Tibial nerve (tissue), 4 donors: ENCODE measurements around the gene USP28. TPM values are rescaled to one million over a fixed set of nuclear protein-coding genes. Genes with fewer than 3 reads are reported as not detected.

ENCODE experiments used
- DNase-seq, 2 donors: peaks; one replicate each; pipeline ENCODE4 v3.0.0-alpha.2; 2019; ENCODE audit warnings: low spot score in 2 of 2
- H3K27ac ChIP-seq, 4 donors: fragments of 200-600 bp; sonication (generic) in 3 of 4; one replicate each; pipeline ENCODE4 v1.5.1; 2017 to 2019; ENCODE audit warnings: mild to moderate bottlenecking in 1 of 4
- H3K27me3 ChIP-seq, 2 donors: fragments of 200-600 bp; sonication (generic) in 1 of 2; one replicate each; pipeline versions ENCODE4 v1.5.1 to v1.6.0; 2017 to 2019
- H3K36me3 ChIP-seq, 3 donors: fragments of 200-600 bp; sonication (generic); one replicate each; pipeline ENCODE4 v1.5.1; 2018 to 2019
- H3K4me1 ChIP-seq, 4 donors: fragments of 200-600 bp; sonication (generic) in 3 of 4; one replicate each; pipeline ENCODE4 v1.5.1; 2017 to 2019
- H3K4me3 ChIP-seq, 4 donors: fragments of 200-600 bp; sonication (generic) in 3 of 4; one replicate each; pipeline ENCODE4 v1.5.1; 2017 to 2019; ENCODE audit warnings: mild to moderate bottlenecking in 1 of 4, moderate library complexity in 1 of 4
- H3K9me3 ChIP-seq, 4 donors: fragments of 200-600 bp; sonication (generic) in 3 of 4; one replicate each; pipeline ENCODE4 v1.5.1; 2017 to 2019
- EP300 ChIP-seq, 2 donors: sonication (generic); formaldehyde crosslinking; IDR thresholded peaks; one replicate each; pipeline ENCODE4 v1.6.1; 2017; ENCODE audit warnings: antibody characterized with exemption in 2 of 2, mild to moderate bottlenecking in 1 of 2
- POLR2A ChIP-seq, 2 donors: fragments of 450-650 bp; IDR thresholded peaks; one replicate each; pipeline ENCODE4 v1.6.1; 2017; ENCODE audit warnings: antibody characterized with exemption in 2 of 2, mild to moderate bottlenecking in 2 of 2, moderate library complexity in 2 of 2
- WGBS, 2 donors: methylation state at CpG; one replicate each; pipeline ENCODE4 v1.1.5; 2018; 5-methylcytosine and 5-hydroxymethylcytosine counted together
- total RNA-seq, 4 donors: library from RNA; depleted of rRNA; stranded (reverse); fragments of >200 nt; gene quantifications; one replicate each; pipeline ENCODE4 v1.1.0, GENCODE V29; 2016
- TF ChIP-seq, protein P1 (sequence below), 5 experiments: fragments of 200-600 bp in 3 of 5; fragments of 450-650 bp in 2 of 5; sonication (generic) in 3 of 5; IDR thresholded peaks; one replicate each; pipeline ENCODE4 v1.5.1; 2016 to 2019; ENCODE audit warnings: antibody characterized with exemption in 5 of 5, mild to moderate bottlenecking in 3 of 5, moderate library complexity in 2 of 5

The USP28 gene
- total RNA-seq, 4 donors from 2014 or later, result 10.7 to 20.4 (median 15.4) TPM

DNA sequence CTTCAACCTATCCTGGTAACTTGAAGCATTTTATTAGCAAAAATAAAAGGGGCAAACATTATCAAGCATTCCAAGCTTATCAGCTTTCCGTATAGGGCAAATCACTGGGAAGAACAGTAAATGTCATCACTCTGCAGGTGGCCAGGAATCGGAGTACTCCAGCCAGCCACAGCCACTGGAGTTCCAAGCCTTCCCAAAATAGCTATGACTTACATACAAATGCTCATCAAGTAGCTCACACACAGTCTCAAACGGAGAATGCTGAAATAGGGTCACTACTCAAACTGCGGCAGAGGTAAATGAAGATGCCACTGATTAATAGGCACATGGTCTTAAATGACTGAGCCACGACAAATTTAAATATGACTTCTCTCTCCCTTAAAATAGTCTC is 2.1 kb downstream of the USP28 start:
- WGBS, 2 donors, result 49 to 60% methylated on average over 5 of the region's 5 CpGs
- DNase-seq, result no peak
- no peak overlapping the region for H3K4me3 ChIP-seq
- peak overlapping the region in 1 of 4 donors; percentile 13 for H3K27ac ChIP-seq
- no peaks in the 10 kb centered on the region for H3K36me3 ChIP-seq
- H3K4me1 ChIP-seq, result peaks cover 0 to 40% (median 5%) of the 10 kb centered on the region in 4 donors
- TF ChIP-seq, protein P1, sequence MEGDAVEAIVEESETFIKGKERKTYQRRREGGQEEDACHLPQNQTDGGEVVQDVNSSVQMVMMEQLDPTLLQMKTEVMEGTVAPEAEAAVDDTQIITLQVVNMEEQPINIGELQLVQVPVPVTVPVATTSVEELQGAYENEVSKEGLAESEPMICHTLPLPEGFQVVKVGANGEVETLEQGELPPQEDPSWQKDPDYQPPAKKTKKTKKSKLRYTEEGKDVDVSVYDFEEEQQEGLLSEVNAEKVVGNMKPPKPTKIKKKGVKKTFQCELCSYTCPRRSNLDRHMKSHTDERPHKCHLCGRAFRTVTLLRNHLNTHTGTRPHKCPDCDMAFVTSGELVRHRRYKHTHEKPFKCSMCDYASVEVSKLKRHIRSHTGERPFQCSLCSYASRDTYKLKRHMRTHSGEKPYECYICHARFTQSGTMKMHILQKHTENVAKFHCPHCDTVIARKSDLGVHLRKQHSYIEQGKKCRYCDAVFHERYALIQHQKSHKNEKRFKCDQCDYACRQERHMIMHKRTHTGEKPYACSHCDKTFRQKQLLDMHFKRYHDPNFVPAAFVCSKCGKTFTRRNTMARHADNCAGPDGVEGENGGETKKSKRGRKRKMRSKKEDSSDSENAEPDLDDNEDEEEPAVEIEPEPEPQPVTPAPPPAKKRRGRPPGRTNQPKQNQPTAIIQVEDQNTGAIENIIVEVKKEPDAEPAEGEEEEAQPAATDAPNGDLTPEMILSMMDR (IDR thresholded peaks at IDR 0.05), result no peak
- TF ChIP-seq POLR2A (IDR thresholded peaks at IDR 0.05), result no peak
- no peak for TF ChIP-seq EP300 (IDR thresholded peaks at IDR 0.05)
- no peaks in the 10 kb centered on the region for H3K9me3 ChIP-seq
- H3K27me3 ChIP-seq, result no peaks in the 10 kb centered on the region

DNA sequence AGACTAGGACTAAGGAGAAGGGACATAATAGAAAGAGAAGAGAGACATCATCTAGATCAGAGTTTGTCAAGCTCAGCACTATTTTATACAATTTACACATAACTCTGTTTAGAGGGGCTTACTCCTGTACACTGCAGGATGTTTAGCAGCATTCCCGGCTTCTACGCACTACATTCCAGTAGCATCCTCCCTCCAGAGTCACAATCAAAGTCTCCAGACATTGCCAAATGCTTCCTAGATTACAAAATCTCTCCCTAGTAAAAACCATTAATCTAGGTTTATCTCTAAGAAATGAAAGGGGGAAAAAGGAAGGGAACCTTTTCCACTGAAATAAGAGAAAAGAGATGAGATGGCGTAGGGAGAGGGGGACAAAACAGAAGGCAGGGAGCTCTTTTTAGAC is 4.0 kb downstream of the USP28 start:
- Histone ChIP-seq H3K4me3 (no peak overlapping the region), H3K9me3 (no peaks in the 10 kb centered on the region), H3K27ac (no peak overlapping the region), H3K36me3 (peaks cover 0 to 5% (median 0%) of the 10 kb centered on the region in 3 donors), H3K4me1 (peaks cover 0 to 40% (median 5%) of the 10 kb centered on the region in 4 donors), H3K27me3 (no peaks in the 10 kb centered on the region)
- no peak for DNase-seq
- TF ChIP-seq EP300 (IDR thresholded peaks at IDR 0.05) (no peak), POLR2A (IDR thresholded peaks at IDR 0.05) (no peak)
- 84 to 92% methylated on average over 3 of the region's 3 CpGs for whole genome bisulfite sequencing, 2 donors

DNA sequence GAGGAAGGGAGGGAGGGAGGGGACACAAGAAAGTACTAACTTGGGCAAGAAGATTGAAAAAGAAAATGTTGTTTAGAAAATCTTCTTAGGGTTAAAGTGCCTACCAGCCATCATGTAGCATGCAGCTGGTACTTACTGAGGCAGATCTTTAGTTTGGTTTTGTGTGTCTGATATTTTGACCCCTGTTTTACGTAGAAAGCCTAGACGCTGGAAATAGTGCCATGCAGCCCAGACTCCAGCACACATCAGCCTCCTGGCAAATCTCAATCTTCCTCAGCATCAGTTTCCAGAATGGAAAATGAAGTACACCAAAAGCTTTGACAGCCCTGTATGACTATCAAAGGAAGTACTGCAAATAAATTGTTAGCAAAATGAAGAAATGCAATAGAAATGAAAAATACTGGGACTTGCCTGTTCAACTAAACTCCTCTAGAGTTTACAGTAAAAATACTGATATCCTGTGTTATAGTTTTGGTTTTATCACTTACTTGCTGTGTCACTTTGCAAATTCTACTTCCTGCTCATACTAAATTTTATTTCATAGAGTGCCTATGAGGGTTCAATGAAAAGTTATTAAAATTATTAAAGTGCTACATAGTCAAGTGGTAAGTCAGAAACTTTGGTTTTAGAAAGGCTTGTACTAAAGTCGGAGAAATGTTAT is 7.4 kb downstream of the USP28 start:
- H3K27ac ChIP-seq, result no peak overlapping the region
- peaks cover 0 to 5% (median 0%) of the 10 kb centered on the region in 3 donors for H3K36me3 ChIP-seq
- H3K4me1 ChIP-seq, result peaks cover 0 to 21% (median under 1%) of the 10 kb centered on the region in 4 donors
- no peak for DNase-seq
- no peak overlapping the region for H3K4me3 ChIP-seq
- TF ChIP-seq, protein P1 (IDR thresholded peaks at IDR 0.05), result no peak
- TF ChIP-seq EP300 (IDR thresholded peaks at IDR 0.05), result no peak
- no peak for TF ChIP-seq POLR2A (IDR thresholded peaks at IDR 0.05)
- 82 to 83% methylated on average over 3 of the region's 3 CpGs for WGBS, 2 donors
- no peaks in the 10 kb centered on the region for H3K9me3 ChIP-seq
- no peaks in the 10 kb centered on the region for H3K27me3 ChIP-seq

DNA sequence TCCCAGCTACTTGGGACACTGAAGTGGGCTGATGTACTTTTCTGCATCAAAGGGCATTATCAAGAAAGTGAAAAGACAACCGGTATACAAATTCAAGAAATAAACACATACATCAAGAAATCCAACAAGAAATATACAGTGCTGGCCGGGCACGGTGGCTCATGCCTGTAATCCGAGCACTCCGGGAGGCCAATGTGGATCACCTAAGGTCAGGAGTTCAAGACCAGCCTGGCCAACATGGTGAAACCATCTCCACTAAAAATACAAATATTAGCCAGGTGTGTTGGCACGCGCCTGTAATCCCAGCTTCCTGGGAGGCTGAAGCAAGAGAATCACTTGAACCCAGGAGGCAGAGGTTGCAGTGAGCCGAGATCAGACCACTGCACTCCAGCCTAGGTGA is 9.5 kb downstream of the USP28 start:
- H3K36me3 ChIP-seq, result peaks cover 0 to 5% (median 0%) of the 10 kb centered on the region in 3 donors
- H3K4me3 ChIP-seq, result no peak overlapping the region
- WGBS, 2 donors, result 83 to 91% methylated on average over 8 of the region's 8 CpGs
- H3K4me1 ChIP-seq, result peaks cover 0 to 2% (median 0%) of the 10 kb centered on the region in 4 donors
- no peaks in the 10 kb centered on the region for H3K27me3 ChIP-seq
- H3K9me3 ChIP-seq, result no peaks in the 10 kb centered on the region
- TF ChIP-seq POLR2A (IDR thresholded peaks at IDR 0.05) (no peak), EP300 (IDR thresholded peaks at IDR 0.05) (no peak)
- TF ChIP-seq, protein P1 (IDR thresholded peaks at IDR 0.05), result no peak
- no peak overlapping the region for H3K27ac ChIP-seq
- no peak for DNase-seq

DNA sequence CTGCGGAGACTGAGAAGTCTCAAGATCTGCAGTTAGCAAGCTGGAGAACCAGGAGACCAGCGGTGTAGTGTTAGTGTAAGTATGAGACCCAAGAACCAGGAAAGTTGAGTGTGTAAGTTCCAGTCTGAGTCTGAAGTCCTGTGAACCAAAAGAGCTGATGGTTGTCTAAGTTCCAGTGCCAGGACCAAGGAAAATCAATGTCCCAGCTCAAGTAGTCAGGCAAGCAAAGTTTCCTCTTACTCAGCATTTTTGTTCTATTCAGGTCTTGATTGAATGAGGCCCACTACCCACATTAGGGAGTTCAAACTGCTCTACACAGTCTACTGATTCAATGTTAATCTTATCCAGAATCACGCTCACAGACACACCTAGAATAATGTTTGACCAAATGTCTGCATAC is 11.0 kb downstream of the USP28 start:
- TF ChIP-seq, protein P1 (IDR thresholded peaks at IDR 0.05), result no peak
- TF ChIP-seq EP300 (IDR thresholded peaks at IDR 0.05), result no peak
- no peak for TF ChIP-seq POLR2A (IDR thresholded peaks at IDR 0.05)
- Histone ChIP-seq H3K27ac (no peak overlapping the region), H3K4me3 (no peak overlapping the region), H3K27me3 (no peaks in the 10 kb centered on the region), H3K36me3 (peaks cover 0 to 5% (median 0%) of the 10 kb centered on the region in 3 donors), H3K9me3 (no peaks in the 10 kb centered on the region), H3K4me1 (no peaks in the 10 kb centered on the region)
- no peak for DNase-seq
- WGBS, 2 donors, result 92 to 98% methylated on average over 3 of the region's 3 CpGs
